ENCODE data around the gene MCCC1.
"Not testable (repeated sequence)": the region's sequence is repeated elsewhere in the genome, so short reads cannot be mapped to it uniquely, and the experiment has no call there.

MCCC1 gene

GRCh38 chr3:183038757-183039156 lies 60.5 kb downstream of the MCCC1 start:
- no peak for DNase-seq

- DNase-seq = no peak
Observed at GRCh38 chr3:183038221-183038620, 61.1 kb downstream of the MCCC1 start.

GRCh38 chr3:183033746-183034145 lies 65.5 kb downstream of the MCCC1 start:
- no peak for DNase-seq

- no peak for DNase-seq
Observed at GRCh38 chr3:183032880-183033555, 66.3 kb downstream of the MCCC1 start.

- DNase-seq = no peak
Observed at GRCh38 chr3:183031826-183032225, 67.5 kb downstream of the MCCC1 start.

GRCh38 chr3:183028416-183028815 lies 70.9 kb downstream of the MCCC1 start:
- no peak for DNase-seq

GRCh38 chr3:183027276-183027675 lies 72.0 kb downstream of the MCCC1 start:
- no peak for DNase-seq

GRCh38 chr3:183022936-183023516 lies 76.3 kb downstream of the MCCC1 start:
- DNase-seq = no peak

GRCh38 chr3:183018421-183019192 lies 80.7 kb downstream of the MCCC1 start:
- DNase-seq = no peak

- no peak for DNase-seq
Observed at GRCh38 chr3:183015185-183015584, 84.1 kb downstream of the MCCC1 start.

GRCh38 chr3:183013856-183014255 lies 85.4 kb downstream of the MCCC1 start:
- no peak for DNase-seq

- DNase-seq = no peak
Observed at GRCh38 chr3:183013074-183013473, 86.2 kb downstream of the MCCC1 start.

- DNase-seq = no peak
Observed at GRCh38 chr3:183008800-183009199, 90.5 kb downstream of the MCCC1 start.

- DNase-seq = no peak
Observed at GRCh38 chr3:183008303-183008702, 91.0 kb downstream of the MCCC1 start.

- DNase-seq = no peak
Observed at GRCh38 chr3:183006396-183007002, 92.8 kb downstream of the MCCC1 start.

GRCh38 chr3:182999767-183000166 lies 99.5 kb downstream of the MCCC1 start:
- DNase-seq = no peak

GRCh38 chr3:182993486-182994201 lies 105.7 kb downstream of the MCCC1 start:
- not testable (repeated sequence) for DNase-seq

- no peak for DNase-seq
Observed at GRCh38 chr3:182989566-182989965, 109.7 kb downstream of the MCCC1 start.

- DNase-seq = no peak
Observed at GRCh38 chr3:182986021-182986420, 113.3 kb downstream of the MCCC1 start.

GRCh38 chr3:182983876-182984275 lies 115.4 kb downstream of the MCCC1 start:
- DNase-seq = no peak

GRCh38 chr3:182981038-182981380 lies 118.3 kb downstream of the MCCC1 start:
- DNase-seq = no peak

GRCh38 chr3:182980204-182981037 lies 118.9 kb downstream of the MCCC1 start, which contains the start of gene DCUN1D1:
Gene DCUN1D1 (minus strand): TSS chr3:182980538. CDS start chr3:182980489, 49 bp downstream.
- peak; percentile 72 for DNase-seq
